ENCODE data around the gene TMPRSS13.

The TMPRSS13 gene

DNA sequence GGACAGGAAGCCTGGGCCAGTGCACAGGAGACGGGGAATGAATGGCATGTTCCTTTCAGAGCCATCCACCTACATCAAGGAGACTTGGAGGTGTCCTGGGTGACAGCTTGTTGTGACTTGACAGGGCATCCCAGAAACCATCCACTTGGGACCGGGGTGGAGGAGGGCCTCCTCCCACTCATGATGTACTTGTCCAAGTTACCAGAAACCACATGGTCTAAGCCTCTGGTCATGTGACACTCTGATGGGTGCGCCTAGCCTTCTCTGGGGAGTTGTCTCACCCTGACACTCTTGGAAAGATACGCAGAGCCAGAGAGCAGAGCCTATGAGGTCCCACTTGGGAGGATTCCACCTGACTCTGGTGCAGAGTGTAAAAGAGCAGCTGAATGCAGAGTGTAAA, 31.1 kb downstream of the TMPRSS13 start:
- DNase-seq (ENCODE audit: extremely low read depth, low read depth) = no peak
- H3K4me3 ChIP-seq (replicated peaks; ENCODE audit: low read depth, low read length) = no peak overlapping the region
- TF ChIP-seq, protein P1, sequence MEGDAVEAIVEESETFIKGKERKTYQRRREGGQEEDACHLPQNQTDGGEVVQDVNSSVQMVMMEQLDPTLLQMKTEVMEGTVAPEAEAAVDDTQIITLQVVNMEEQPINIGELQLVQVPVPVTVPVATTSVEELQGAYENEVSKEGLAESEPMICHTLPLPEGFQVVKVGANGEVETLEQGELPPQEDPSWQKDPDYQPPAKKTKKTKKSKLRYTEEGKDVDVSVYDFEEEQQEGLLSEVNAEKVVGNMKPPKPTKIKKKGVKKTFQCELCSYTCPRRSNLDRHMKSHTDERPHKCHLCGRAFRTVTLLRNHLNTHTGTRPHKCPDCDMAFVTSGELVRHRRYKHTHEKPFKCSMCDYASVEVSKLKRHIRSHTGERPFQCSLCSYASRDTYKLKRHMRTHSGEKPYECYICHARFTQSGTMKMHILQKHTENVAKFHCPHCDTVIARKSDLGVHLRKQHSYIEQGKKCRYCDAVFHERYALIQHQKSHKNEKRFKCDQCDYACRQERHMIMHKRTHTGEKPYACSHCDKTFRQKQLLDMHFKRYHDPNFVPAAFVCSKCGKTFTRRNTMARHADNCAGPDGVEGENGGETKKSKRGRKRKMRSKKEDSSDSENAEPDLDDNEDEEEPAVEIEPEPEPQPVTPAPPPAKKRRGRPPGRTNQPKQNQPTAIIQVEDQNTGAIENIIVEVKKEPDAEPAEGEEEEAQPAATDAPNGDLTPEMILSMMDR (IDR thresholded peaks at IDR 0.05; ENCODE audit: low read depth, low read length, missing control alignments) = no peak

DNA sequence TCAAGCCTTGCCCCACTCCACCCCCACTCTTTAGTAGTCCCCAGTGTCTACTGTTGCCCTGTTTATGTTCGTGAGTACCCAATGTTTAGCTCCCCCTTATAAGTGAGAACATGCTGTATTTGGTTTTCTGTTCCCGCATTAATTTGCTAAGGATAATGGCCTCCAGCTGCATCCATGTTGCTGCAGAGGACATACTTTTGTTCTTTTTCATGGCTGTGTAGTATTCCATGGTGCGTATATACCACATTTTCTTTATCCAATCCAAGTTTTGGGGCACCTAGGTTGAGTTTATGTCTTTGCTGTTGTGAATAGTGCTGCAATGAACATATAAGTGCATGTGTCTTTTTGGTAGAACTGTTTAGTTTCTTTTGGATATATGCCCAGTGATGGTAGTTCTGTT, 36.6 kb downstream of the TMPRSS13 start:
- H3K4me3 ChIP-seq (replicated peaks; ENCODE audit: low read depth, low read length) = no peak overlapping the region
- TF ChIP-seq, protein P1 (IDR thresholded peaks at IDR 0.05; ENCODE audit: low read depth, low read length, missing control alignments) = no peak
- DNase-seq (ENCODE audit: extremely low read depth, low read depth) = no peak

DNA sequence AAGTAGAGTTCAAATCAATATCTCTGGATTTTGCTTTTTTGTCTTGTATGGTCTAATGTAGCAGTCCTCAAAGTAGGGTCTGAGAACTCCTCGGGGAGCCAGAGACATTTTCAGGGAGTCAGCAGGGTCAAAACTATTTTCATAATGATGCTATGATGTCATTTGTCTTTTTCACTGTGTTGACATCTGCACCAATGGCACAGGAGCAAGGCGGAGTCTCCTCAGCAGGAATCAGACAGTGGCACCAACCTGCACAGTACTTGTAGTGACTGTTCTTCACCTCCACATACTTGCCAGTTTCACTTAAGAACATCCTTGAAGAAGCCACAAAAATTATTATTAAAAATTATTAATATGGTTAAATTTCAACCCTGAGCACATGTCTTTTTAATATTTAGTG, 37.8 kb downstream of the TMPRSS13 start:
- no peak for DNase-seq (ENCODE audit: extremely low read depth, low read depth)
- TF ChIP-seq, protein P1 (IDR thresholded peaks at IDR 0.05; ENCODE audit: low read depth, low read length, missing control alignments) = no peak
- H3K4me3 ChIP-seq (replicated peaks; ENCODE audit: low read depth, low read length) = no peak overlapping the region

GRCh38 chr11:117888139-117888566, 41.0 kb downstream of the TMPRSS13 start:
- H3K4me3 ChIP-seq (replicated peaks; ENCODE audit: low read depth, low read length) = no peak overlapping the region
- no peak for DNase-seq (ENCODE audit: extremely low read depth, low read depth)
- TF ChIP-seq, protein P1 (IDR thresholded peaks at IDR 0.05; ENCODE audit: low read depth, low read length, missing control alignments) = no peak

GRCh38 chr11:117887431-117888138, 41.6 kb downstream of the TMPRSS13 start:
- DNase-seq (ENCODE audit: extremely low read depth, low read depth) = no peak
- TF ChIP-seq, protein P1 (IDR thresholded peaks at IDR 0.05; ENCODE audit: low read depth, low read length, missing control alignments) = no peak
- H3K4me3 ChIP-seq (replicated peaks; ENCODE audit: low read depth, low read length) = no peak overlapping the region

GRCh38 chr11:117885777-117886176, 43.4 kb downstream of the TMPRSS13 start:
- no peak for DNase-seq (ENCODE audit: extremely low read depth, low read depth)
- TF ChIP-seq, protein P1 (IDR thresholded peaks at IDR 0.05; ENCODE audit: low read depth, low read length, missing control alignments) = no peak
- H3K4me3 ChIP-seq (replicated peaks; ENCODE audit: low read depth, low read length) = no peak overlapping the region

GRCh38 chr11:117884994-117885393, 44.2 kb downstream of the TMPRSS13 start:
- TF ChIP-seq, protein P1 (IDR thresholded peaks at IDR 0.05; ENCODE audit: low read depth, low read length, missing control alignments) = no peak
- no peak for DNase-seq (ENCODE audit: extremely low read depth, low read depth)
- H3K4me3 ChIP-seq (replicated peaks; ENCODE audit: low read depth, low read length) = no peak overlapping the region
